MM.1S (cell line): ENCODE results near the gene ZDHHC11B.

Source experiments
- DNase-seq: peaks from one replicate; pipeline ENCODE4 v3.0.0-alpha.2; 2015
- H2AFZ ChIP-seq: fragments of 300-600 bp; sonication (generic); 2 replicates; pipeline ENCODE4 v1.6.0; 2016; ENCODE audit warnings: antibody characterized with exemption, low read length
- H3F3A ChIP-seq: fragments of 300-600 bp; sonication (generic); 2 replicates; pipeline ENCODE4 v1.6.1; 2016; ENCODE audit warnings: mild to moderate bottlenecking, antibody characterized with exemption, low read length, moderate library complexity, mixed read lengths; ENCODE audit not compliant: insufficient read depth
- H3K27ac ChIP-seq: fragments of 300-600 bp; sonication (generic); 2 replicates; pipeline ENCODE4 v1.5.1; 2016; ENCODE audit warnings: mild to moderate bottlenecking, low read length
- H3K27me3 ChIP-seq: fragments of 300-600 bp; sonication (generic); replicated peaks from 2 replicates; pipeline ENCODE4 v1.6.0; 2016; ENCODE audit warnings: low read length; ENCODE audit not compliant: insufficient read depth
- H3K36me3 ChIP-seq: fragments of 300-600 bp; sonication (generic); replicated peaks from 2 replicates; pipeline ENCODE4 v1.6.1; 2016; ENCODE audit warnings: mild to moderate bottlenecking, low read length, mixed read lengths; ENCODE audit not compliant: insufficient read depth
- H3K4me1 ChIP-seq: fragments of 300-600 bp; sonication (generic); 2 replicates; pipeline ENCODE4 v1.6.1; 2016; ENCODE audit warnings: low read length, mixed read lengths
- H3K4me2 ChIP-seq: fragments of 300-600 bp; sonication (generic); 2 replicates; pipeline ENCODE4 v1.6.0; 2016; ENCODE audit warnings: low read depth, low read length
- H3K4me3 ChIP-seq: fragments of 300-600 bp; sonication (generic); 2 replicates; pipeline ENCODE4 v1.5.1; 2016; ENCODE audit warnings: low read length, mixed read lengths
- H3K79me2 ChIP-seq: fragments of 300-600 bp; sonication (generic); 2 replicates; pipeline ENCODE4 v1.6.1; 2016; ENCODE audit warnings: mixed run types, low read length, mixed read lengths
- H3K9ac ChIP-seq: fragments of 300-600 bp; sonication (generic); 2 replicates; pipeline ENCODE4 v1.6.1; 2016; ENCODE audit warnings: low read length, mixed read lengths
- H3K9me2 ChIP-seq: fragments of 300-600 bp; sonication (generic); replicated peaks from 2 replicates; pipeline ENCODE4 v1.6.1; 2016; ENCODE audit warnings: mild to moderate bottlenecking, low read length, mixed read lengths; ENCODE audit not compliant: insufficient read depth
- H3K9me3 ChIP-seq: fragments of 300-600 bp; sonication (generic); replicated peaks from 2 replicates; pipeline ENCODE4 v1.6.1; 2016; ENCODE audit warnings: mild to moderate bottlenecking, low read length, mixed read lengths; ENCODE audit not compliant: insufficient read depth
- H4K20me1 ChIP-seq: fragments of 300-600 bp; sonication (generic); 2 replicates; pipeline ENCODE4 v1.6.1; 2016; ENCODE audit warnings: mild to moderate bottlenecking, low read length, moderate library complexity, mixed read lengths; ENCODE audit not compliant: insufficient read depth
- CTCF ChIP-seq: fragments of 300-600 bp; sonication (generic); IDR thresholded peaks from 2 replicates; pipeline ENCODE4 v1.5.1; 2016; ENCODE audit warnings: antibody characterized with exemption, low read length, mixed read lengths
- EZH2 ChIP-seq: fragments of 300-600 bp; sonication (generic); optimal IDR thresholded peaks from 2 replicates; pipeline ENCODE3; 2017; ENCODE audit warnings: low read depth, mild to moderate bottlenecking, antibody characterized with exemption, low read length, mixed read lengths
- EZH2phosphoT487 ChIP-seq: fragments of 300-600 bp; sonication (generic); IDR thresholded peaks from 2 replicates; pipeline ENCODE4 v1.6.1; 2018; ENCODE audit warnings: antibody characterized with exemption, low read length

ZDHHC11B gene

GRCh38 chr5:673161-673830 is 111.2 kb downstream of the ZDHHC11B start:
- H2AFZ ChIP-seq, result no peak overlapping the region
- H3K4me2 ChIP-seq, result no peak overlapping the region
- H3K79me2 ChIP-seq, result no peaks in the 10 kb centered on the region
- no peak overlapping the region for H3K4me3 ChIP-seq
- H3K27ac ChIP-seq, result no peak overlapping the region
- H3K36me3 ChIP-seq, result no peaks in the 10 kb centered on the region
- no peaks in the 10 kb centered on the region for H3K9me2 ChIP-seq
- no peaks in the 10 kb centered on the region for H4K20me1 ChIP-seq
- TF ChIP-seq EZH2, result no peak
- no peak for TF ChIP-seq CTCF
- no peaks in the 10 kb centered on the region for H3F3A ChIP-seq
- DNase-seq, result no peak
- no peaks in the 10 kb centered on the region for H3K4me1 ChIP-seq
- no peak overlapping the region; the same call in 1 of the 2 replicates for H3K9ac ChIP-seq
- no peaks in the 10 kb centered on the region for H3K9me3 ChIP-seq
- no peaks in the 10 kb centered on the region for H3K27me3 ChIP-seq

- Histone ChIP-seq H3K36me3 (no peaks in the 10 kb centered on the region), H3K4me1 (no peaks in the 10 kb centered on the region), H3K4me3 (no peak overlapping the region), H3K79me2 (no peaks in the 10 kb centered on the region), H3K4me2 (no peak overlapping the region), H3F3A (no peaks in the 10 kb centered on the region), H3K9me3 (no peaks in the 10 kb centered on the region), H2AFZ (no peak overlapping the region), H3K9ac (no peak overlapping the region; the same call in 1 of the 2 replicates), H3K27me3 (no peaks in the 10 kb centered on the region), H3K27ac (no peak overlapping the region), H3K9me2 (no peaks in the 10 kb centered on the region), H4K20me1 (no peaks in the 10 kb centered on the region)
- TF ChIP-seq EZH2 (no peak), EZH2phosphoT487 (no peak), CTCF (no peak)
- DNase-seq, result peak; percentile 33
Measured at GRCh38 chr5:672329-673160, 112.0 kb downstream of the ZDHHC11B start.

- Histone ChIP-seq H3K27me3 (no peaks in the 10 kb centered on the region), H3K9me2 (no peaks in the 10 kb centered on the region), H3K9ac (no peak overlapping the region), H2AFZ (no peak overlapping the region), H3K4me3 (no peak overlapping the region), H3K9me3 (no peaks in the 10 kb centered on the region), H3K36me3 (no peaks in the 10 kb centered on the region), H4K20me1 (no peaks in the 10 kb centered on the region), H3K4me1 (no peaks in the 10 kb centered on the region), H3K27ac (no peak overlapping the region), H3F3A (no peaks in the 10 kb centered on the region), H3K79me2 (no peaks in the 10 kb centered on the region), H3K4me2 (no peak overlapping the region)
- peak; percentile 49 for DNase-seq
- TF ChIP-seq CTCF (peak; percentile 90), EZH2 (no peak)
Measured at GRCh38 chr5:671459-672328, 112.8 kb downstream of the ZDHHC11B start.
